Measurements from ENCODE around the gene MX1.

GRCh38 chr21:41411449-41412089 lies 14.5 kb upstream of the MX1 start:
- TF ChIP-seq, protein P1, sequence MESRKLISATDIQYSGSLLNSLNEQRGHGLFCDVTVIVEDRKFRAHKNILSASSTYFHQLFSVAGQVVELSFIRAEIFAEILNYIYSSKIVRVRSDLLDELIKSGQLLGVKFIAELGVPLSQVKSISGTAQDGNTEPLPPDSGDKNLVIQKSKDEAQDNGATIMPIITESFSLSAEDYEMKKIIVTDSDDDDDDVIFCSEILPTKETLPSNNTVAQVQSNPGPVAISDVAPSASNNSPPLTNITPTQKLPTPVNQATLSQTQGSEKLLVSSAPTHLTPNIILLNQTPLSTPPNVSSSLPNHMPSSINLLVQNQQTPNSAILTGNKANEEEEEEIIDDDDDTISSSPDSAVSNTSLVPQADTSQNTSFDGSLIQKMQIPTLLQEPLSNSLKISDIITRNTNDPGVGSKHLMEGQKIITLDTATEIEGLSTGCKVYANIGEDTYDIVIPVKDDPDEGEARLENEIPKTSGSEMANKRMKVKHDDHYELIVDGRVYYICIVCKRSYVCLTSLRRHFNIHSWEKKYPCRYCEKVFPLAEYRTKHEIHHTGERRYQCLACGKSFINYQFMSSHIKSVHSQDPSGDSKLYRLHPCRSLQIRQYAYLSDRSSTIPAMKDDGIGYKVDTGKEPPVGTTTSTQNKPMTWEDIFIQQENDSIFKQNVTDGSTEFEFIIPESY (IDR thresholded peaks at IDR 0.05; ENCODE audit: extremely low read depth, insufficient replicate concordance, low read length): no peak
- TF ChIP-seq, protein P2, sequence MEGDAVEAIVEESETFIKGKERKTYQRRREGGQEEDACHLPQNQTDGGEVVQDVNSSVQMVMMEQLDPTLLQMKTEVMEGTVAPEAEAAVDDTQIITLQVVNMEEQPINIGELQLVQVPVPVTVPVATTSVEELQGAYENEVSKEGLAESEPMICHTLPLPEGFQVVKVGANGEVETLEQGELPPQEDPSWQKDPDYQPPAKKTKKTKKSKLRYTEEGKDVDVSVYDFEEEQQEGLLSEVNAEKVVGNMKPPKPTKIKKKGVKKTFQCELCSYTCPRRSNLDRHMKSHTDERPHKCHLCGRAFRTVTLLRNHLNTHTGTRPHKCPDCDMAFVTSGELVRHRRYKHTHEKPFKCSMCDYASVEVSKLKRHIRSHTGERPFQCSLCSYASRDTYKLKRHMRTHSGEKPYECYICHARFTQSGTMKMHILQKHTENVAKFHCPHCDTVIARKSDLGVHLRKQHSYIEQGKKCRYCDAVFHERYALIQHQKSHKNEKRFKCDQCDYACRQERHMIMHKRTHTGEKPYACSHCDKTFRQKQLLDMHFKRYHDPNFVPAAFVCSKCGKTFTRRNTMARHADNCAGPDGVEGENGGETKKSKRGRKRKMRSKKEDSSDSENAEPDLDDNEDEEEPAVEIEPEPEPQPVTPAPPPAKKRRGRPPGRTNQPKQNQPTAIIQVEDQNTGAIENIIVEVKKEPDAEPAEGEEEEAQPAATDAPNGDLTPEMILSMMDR (IDR thresholded peaks at IDR 0.05 in 2 of 3, conservative IDR thresholded peaks at IDR 0.05 in 1 of 3; ENCODE audit: borderline replicate concordance in 1 of 3, insufficient read depth in 1 of 3, low read depth in 2 of 3, low read length in 2 of 3): peak in 2 of 3 experiments; percentile 16 to 40; a peak in 3 of 6 replicates
- TF ChIP-seq ATF3 (IDR thresholded peaks at IDR 0.05) (no peak), EZH2 (IDR thresholded peaks at IDR 0.05) (no peak)
